Breast epithelium (tissue), 4 donors: ENCODE results near the gene TRPM3. TPM values are rescaled to one million over a fixed set of nuclear protein-coding genes. Genes with fewer than 3 reads are reported as not detected.

Experiments used
- DNase-seq, 2 donors: peaks; one replicate each; pipeline ENCODE4 v3.0.0-alpha.2; 2019; ENCODE audit warnings: low spot score in 2 of 2
- H3K27ac ChIP-seq, 2 donors: fragments of 200-600 bp; sonication (generic) in 1 of 2; one replicate each; pipeline ENCODE4 v1.5.1; 2016 to 2019; ENCODE audit warnings: mild to moderate bottlenecking in 1 of 2
- H3K27me3 ChIP-seq, 2 donors: fragments of 200-600 bp; sonication (generic) in 1 of 2; one replicate each; pipeline versions ENCODE4 v1.5.1 to v1.6.0; 2017 to 2019; ENCODE audit warnings: control low read depth in 1 of 2, mild to moderate bottlenecking in 1 of 2
- H3K36me3 ChIP-seq: fragments of 200-600 bp; one replicate; pipeline ENCODE4 v1.5.1; 2019
- H3K4me1 ChIP-seq, 2 donors: fragments of 200-600 bp; sonication (generic); one replicate each; pipeline ENCODE4 v1.5.1; 2016 to 2019; ENCODE audit warnings: control low read depth in 1 of 2
- H3K4me3 ChIP-seq, 3 donors: fragments of 200-600 bp; sonication (generic); 1 replicate in 2 of 3; 2 replicates in 1 of 3; pipeline ENCODE4 v1.5.1; 2016 to 2019; ENCODE audit warnings: mild to moderate bottlenecking in 3 of 3, moderate library complexity in 2 of 3
- H3K9me3 ChIP-seq, 2 donors: fragments of 200-600 bp; sonication (generic) in 1 of 2; one replicate each; pipeline ENCODE4 v1.5.1; 2016 to 2019; ENCODE audit warnings: control low read depth in 1 of 2
- POLR2A ChIP-seq: fragments of 450-650 bp; IDR thresholded peaks from one replicate; pipeline ENCODE4 v1.6.1; 2016; ENCODE audit warnings: antibody characterized with exemption, mild to moderate bottlenecking, moderate library complexity
- POLR2AphosphoS5 ChIP-seq, 3 donors: sonication (generic); formaldehyde crosslinking; IDR thresholded peaks; one replicate each; pipeline ENCODE4 v1.6.1; 2017; ENCODE audit warnings: antibody characterized with exemption in 3 of 3
- intact Hi-C: fragments of 100-400 bp; cut with DNase I; formaldehyde crosslinking; loops from one replicate; pipeline ENCODE4 v1.15.1; 2023; ENCODE audit warnings: low total_unique reads
- total RNA-seq, 3 donors: library from RNA; depleted of rRNA; stranded (reverse); fragments of >200 nt; gene quantifications; one replicate each; pipeline ENCODE4 v1.1.0, GENCODE V29; 2016
- TF ChIP-seq, protein P1 (sequence below), 3 donors: fragments of 450-650 bp; IDR thresholded peaks; one replicate each; pipeline ENCODE4 v1.5.1; 2016 to 2017; ENCODE audit warnings: antibody characterized with exemption in 3 of 3, mild to moderate bottlenecking in 3 of 3, moderate library complexity in 3 of 3

TRPM3 gene
- total RNA-seq, 3 donors from 2014 or later: 0.33 to 0.88 (median 0.64) TPM

DNA sequence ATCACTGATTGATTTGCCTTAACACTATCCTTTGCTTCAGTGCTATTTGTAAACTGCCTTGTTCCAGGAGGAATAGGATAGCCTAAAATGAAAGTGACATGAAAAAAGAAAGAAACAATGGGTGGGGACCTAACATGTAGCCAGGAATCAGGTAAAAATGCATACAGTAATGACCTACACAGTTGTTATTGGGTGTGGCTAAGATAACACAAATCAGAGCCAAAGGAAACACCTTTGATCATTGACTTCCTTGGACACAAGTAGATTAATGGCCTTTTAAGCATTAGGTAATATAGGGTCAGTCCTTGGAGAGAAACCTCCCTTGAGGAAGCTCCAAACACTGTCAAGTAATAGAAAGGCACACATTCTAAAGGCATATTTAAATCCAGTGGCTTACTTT, 220.4 kb downstream of the TRPM3 start:
- Histone ChIP-seq H3K4me3 (no peak overlapping the region), H3K36me3 (no peaks in the 10 kb centered on the region), H3K4me1 (no peaks in the 10 kb centered on the region), H3K27me3 (no peaks in the 10 kb centered on the region), H3K27ac (no peak overlapping the region), H3K9me3 (no peaks in the 10 kb centered on the region)
- intact Hi-C loops: no loop called here
- TF ChIP-seq POLR2AphosphoS5 (IDR thresholded peaks at IDR 0.05) (no peak), POLR2A (no peak)
- TF ChIP-seq, protein P1, sequence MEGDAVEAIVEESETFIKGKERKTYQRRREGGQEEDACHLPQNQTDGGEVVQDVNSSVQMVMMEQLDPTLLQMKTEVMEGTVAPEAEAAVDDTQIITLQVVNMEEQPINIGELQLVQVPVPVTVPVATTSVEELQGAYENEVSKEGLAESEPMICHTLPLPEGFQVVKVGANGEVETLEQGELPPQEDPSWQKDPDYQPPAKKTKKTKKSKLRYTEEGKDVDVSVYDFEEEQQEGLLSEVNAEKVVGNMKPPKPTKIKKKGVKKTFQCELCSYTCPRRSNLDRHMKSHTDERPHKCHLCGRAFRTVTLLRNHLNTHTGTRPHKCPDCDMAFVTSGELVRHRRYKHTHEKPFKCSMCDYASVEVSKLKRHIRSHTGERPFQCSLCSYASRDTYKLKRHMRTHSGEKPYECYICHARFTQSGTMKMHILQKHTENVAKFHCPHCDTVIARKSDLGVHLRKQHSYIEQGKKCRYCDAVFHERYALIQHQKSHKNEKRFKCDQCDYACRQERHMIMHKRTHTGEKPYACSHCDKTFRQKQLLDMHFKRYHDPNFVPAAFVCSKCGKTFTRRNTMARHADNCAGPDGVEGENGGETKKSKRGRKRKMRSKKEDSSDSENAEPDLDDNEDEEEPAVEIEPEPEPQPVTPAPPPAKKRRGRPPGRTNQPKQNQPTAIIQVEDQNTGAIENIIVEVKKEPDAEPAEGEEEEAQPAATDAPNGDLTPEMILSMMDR (IDR thresholded peaks at IDR 0.05): no peak
- DNase-seq: no peak

DNA sequence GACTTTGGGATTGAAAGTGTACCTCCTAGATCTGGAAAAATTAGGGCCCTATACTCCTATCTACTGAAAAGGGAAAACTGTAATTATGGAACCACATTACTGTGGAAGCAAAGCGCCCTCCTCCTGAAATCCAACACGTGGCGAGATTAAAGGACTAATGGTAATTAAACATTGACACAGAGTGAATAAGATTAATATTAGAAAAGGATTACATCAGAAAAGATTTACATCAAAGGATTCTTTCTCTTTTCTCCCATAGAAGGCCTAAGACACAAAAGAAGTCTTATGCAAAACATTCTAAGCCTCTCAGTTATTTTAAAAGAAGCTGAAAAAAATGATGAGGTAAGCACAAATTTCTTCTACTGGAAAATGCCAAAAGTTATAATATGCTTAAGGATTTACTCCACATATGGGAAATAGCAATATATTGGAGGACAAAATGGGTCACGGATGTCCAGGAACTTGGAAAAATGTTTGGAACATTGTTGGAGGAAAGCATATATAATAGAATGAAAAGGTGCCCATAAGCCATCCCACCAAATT, 227.8 kb downstream of the TRPM3 start:
- Histone ChIP-seq H3K27ac (no peak overlapping the region), H3K36me3 (no peaks in the 10 kb centered on the region), H3K4me3 (no peak overlapping the region), H3K4me1 (no peaks in the 10 kb centered on the region), H3K27me3 (no peaks in the 10 kb centered on the region), H3K9me3 (no peaks in the 10 kb centered on the region)
- intact Hi-C loops: no loop called here
- no peak for TF ChIP-seq POLR2A
- DNase-seq: no peak

DNA sequence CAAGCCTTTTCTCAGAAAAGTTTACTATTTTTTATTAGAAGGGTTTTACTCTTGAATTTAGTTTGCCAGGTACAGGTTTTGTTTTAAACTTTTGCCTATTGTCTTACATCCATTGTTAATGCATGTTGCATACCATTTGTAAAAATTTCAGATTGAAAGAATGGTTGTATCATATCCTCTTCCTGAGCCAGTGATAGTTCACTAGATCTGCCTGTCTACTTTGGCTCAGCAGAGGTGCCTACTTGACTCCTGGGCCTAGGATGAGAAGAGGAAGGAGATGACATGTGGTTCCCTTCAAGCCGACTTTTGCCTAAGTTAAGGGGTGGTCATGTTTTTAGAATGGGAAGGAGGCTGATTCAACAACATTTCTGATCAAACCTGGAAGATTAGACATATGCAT, 232.9 kb downstream of the TRPM3 start:
- TF ChIP-seq, protein P1 (IDR thresholded peaks at IDR 0.05): no peak
- TF ChIP-seq POLR2A (no peak), POLR2AphosphoS5 (IDR thresholded peaks at IDR 0.05) (no peak)
- H3K27ac ChIP-seq: no peak overlapping the region
- H3K27me3 ChIP-seq: no peaks in the 10 kb centered on the region
- H3K36me3 ChIP-seq: no peaks in the 10 kb centered on the region
- H3K9me3 ChIP-seq: no peaks in the 10 kb centered on the region
- no peak for DNase-seq
- intact Hi-C loops: no loop called here
- no peaks in the 10 kb centered on the region for H3K4me1 ChIP-seq
- H3K4me3 ChIP-seq: no peak overlapping the region

DNA sequence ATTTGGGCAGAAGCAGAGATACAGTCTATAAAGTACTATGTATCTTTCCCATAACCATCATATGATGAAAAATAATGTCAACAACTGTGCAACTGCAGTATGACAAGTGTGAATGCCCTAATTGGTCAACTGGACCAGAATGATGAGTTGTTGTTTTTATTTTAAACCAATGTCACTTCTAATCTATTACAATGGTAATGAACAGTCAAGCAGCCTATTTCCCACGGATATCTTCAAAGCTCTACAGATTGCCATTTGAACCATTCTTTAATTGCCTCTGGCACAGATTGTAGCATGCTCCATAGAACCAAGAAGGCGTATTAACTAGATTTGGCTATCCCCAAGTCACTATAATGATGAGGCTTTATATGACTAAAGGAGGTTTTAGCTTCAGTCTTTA, 233.6 kb downstream of the TRPM3 start:
- intact Hi-C loops: no loop called here
- Histone ChIP-seq H3K36me3 (no peaks in the 10 kb centered on the region), H3K9me3 (no peaks in the 10 kb centered on the region), H3K27me3 (no peaks in the 10 kb centered on the region), H3K27ac (no peak overlapping the region), H3K4me3 (no peak overlapping the region), H3K4me1 (no peaks in the 10 kb centered on the region)
- DNase-seq: no peak
- no peak for TF ChIP-seq POLR2A
- TF ChIP-seq, protein P1 (IDR thresholded peaks at IDR 0.05): no peak
- no peak for TF ChIP-seq POLR2AphosphoS5 (IDR thresholded peaks at IDR 0.05)

DNA sequence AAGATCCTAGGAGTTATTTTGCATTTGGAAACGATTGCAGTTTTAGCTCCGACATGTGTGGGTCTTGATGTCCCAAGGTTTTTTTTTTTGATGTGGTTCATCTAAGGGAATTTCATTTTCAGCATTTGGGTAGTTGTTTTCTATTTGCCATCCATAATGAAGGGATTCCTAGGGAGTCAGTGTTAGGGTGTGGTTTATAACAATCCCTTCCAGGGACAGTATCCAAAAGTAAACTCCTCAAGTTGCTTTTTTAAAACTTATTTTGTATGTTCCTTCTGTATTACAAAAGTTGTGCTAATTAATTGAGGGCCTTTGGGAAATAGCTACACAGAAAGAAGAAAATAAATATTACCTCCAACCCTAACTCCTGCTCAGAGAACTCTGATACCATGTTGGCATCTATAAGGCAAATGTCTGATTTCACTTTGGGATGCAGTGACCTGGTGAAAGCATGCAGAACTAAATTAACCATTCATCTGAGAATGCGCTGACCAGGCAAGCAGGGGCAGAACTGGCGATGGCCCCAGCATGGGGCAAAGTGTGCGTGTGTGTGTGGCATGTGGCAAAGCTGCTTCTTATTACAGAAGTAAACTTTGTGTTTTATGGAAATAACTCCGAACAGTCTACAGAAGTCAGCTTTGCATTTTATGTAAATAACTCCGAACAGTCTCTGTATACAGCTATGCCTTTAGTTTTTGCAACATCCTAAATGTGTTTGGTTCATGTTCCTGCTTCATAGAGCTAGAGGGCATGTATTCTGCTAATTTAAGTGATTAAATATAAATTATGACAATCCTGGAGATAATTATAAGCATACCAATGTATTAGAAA, 237.2 kb downstream of the TRPM3 start:
- intact Hi-C loops: no loop called here
- no peaks in the 10 kb centered on the region for H3K9me3 ChIP-seq
- no peaks in the 10 kb centered on the region for H3K36me3 ChIP-seq
- H3K27me3 ChIP-seq: no peaks in the 10 kb centered on the region
- H3K27ac ChIP-seq: no peak overlapping the region
- no peak overlapping the region for H3K4me3 ChIP-seq
- no peak for DNase-seq
- no peaks in the 10 kb centered on the region for H3K4me1 ChIP-seq
- TF ChIP-seq POLR2AphosphoS5 (IDR thresholded peaks at IDR 0.05): no peak
- TF ChIP-seq, protein P1 (IDR thresholded peaks at IDR 0.05): no peak
- no peak for TF ChIP-seq POLR2A
